Smooth muscle cell (in vitro differentiated cells): ENCODE results near the gene ARHGAP32. TPM values are rescaled to one million over a fixed set of nuclear protein-coding genes. Genes with fewer than 3 reads are reported as not detected.

Experiments
- DNase-seq: peaks from one replicate; lab custom pipeline; 2025; ENCODE audit not compliant: unreplicated experiment; lab: John Stamatoyannopoulos, UW
- H2AFZ ChIP-seq: fragments of 200-600 bp; sonication (generic); 2 replicates; pipeline ENCODE4 v1.6.0; 2016; ENCODE audit warnings: antibody characterized with exemption, low read depth, mild to moderate bottlenecking
- H3F3A ChIP-seq: fragments of 200-600 bp; sonication (generic); 2 replicates; pipeline ENCODE4 v1.6.0; 2017; ENCODE audit warnings: antibody characterized with exemption, low read depth
- H3K27ac ChIP-seq: fragments of 200-600 bp; sonication (generic); 2 replicates; pipeline ENCODE4 v1.5.1; 2016; ENCODE audit warnings: low read depth, mild to moderate bottlenecking
- H3K27me3 ChIP-seq: fragments of 200-600 bp; sonication (generic); 2 replicates; pipeline ENCODE4 v1.6.1; 2016; ENCODE audit warnings: low read depth, mild to moderate bottlenecking
- H3K36me3 ChIP-seq: fragments of 200-600 bp; sonication (generic); 2 replicates; pipeline ENCODE4 v1.5.1; 2016; ENCODE audit warnings: low read depth
- H3K4me1 ChIP-seq: fragments of 200-600 bp; sonication (generic); 2 replicates; pipeline ENCODE4 v1.5.1; 2016; ENCODE audit warnings: low read depth
- H3K4me2 ChIP-seq: fragments of 200-600 bp; sonication (generic); 2 replicates; pipeline ENCODE4 v1.6.0; 2016; ENCODE audit warnings: mild to moderate bottlenecking
- H3K4me3 ChIP-seq: fragments of 200-600 bp; sonication (generic); 2 replicates; pipeline ENCODE4 v1.5.1; 2016; ENCODE audit warnings: mild to moderate bottlenecking
- H3K79me2 ChIP-seq: fragments of 200-600 bp; sonication (generic); 2 replicates; pipeline ENCODE4 v1.6.0; 2016; ENCODE audit warnings: low read depth, mild to moderate bottlenecking
- H3K9ac ChIP-seq: fragments of 200-600 bp; sonication (generic); 2 replicates; pipeline ENCODE4 v1.6.0; 2016; ENCODE audit warnings: low read depth
- H3K9me3 ChIP-seq: fragments of 200-600 bp; sonication (generic); replicated peaks from 2 replicates; pipeline ENCODE4 v1.5.1; 2016; ENCODE audit warnings: low read depth
- H4K20me1 ChIP-seq: fragments of 200-600 bp; sonication (generic); 2 replicates; pipeline ENCODE4 v1.6.0; 2016; ENCODE audit warnings: low read depth
- CTCF ChIP-seq: fragments of 200-600 bp; sonication (generic); IDR thresholded peaks from 2 replicates; pipeline ENCODE4 v1.5.1; 2017; ENCODE audit warnings: borderline replicate concordance, mild to moderate bottlenecking, antibody characterized with exemption; ENCODE audit not compliant: insufficient read depth, poor library complexity, severe bottlenecking
- WGBS: methylation state at CpG from one replicate; pipeline ENCODE4 v1.1.7; 2016; ENCODE audit warnings: low lambda C conversion rate; 5-methylcytosine and 5-hydroxymethylcytosine counted together
- polyA plus RNA-seq: library from polyadenylated mRNA; unstranded; fragments of >200 nt; fragmentation: Nextera tagmentation; extraction: Ambion mirVana; gene quantifications from 2 replicates; pipeline ENCODE4 v1.2.1, GENCODE V29; 2016
- total RNA-seq: library from RNA; depleted of rRNA; stranded (reverse); fragments of >200 nt; gene quantifications from 2 replicates; pipeline ENCODE4 v1.2.3, GENCODE V29; 2014

The ARHGAP32 gene
- total and polyA plus RNA-seq, 2 experiments from 2014 or later, result 8.8 to 17.8 TPM

- H3K9me3 ChIP-seq, result no peaks in the 10 kb centered on the region
- no peak overlapping the region for H3K4me2 ChIP-seq
- H3F3A ChIP-seq, result no peaks in the 10 kb centered on the region
- H3K9ac ChIP-seq, result no peak overlapping the region
- H3K4me1 ChIP-seq, result no peaks in the 10 kb centered on the region
- H2AFZ ChIP-seq, result no peak overlapping the region
- WGBS, result 96% methylated on average over 13 of the region's 13 CpGs
- no peak overlapping the region for H3K4me3 ChIP-seq
- DNase-seq, result no peak
- no peaks in the 10 kb centered on the region for H3K27me3 ChIP-seq
- no peak for TF ChIP-seq CTCF
- no peaks in the 10 kb centered on the region for H3K79me2 ChIP-seq
- no peaks in the 10 kb centered on the region for H4K20me1 ChIP-seq
- no peak overlapping the region for H3K27ac ChIP-seq
- no peaks in the 10 kb centered on the region for H3K36me3 ChIP-seq
Observed at GRCh38 chr11:128942272-128942612, 249.9 kb downstream of the ARHGAP32 start.

- H3K36me3 ChIP-seq, result no peaks in the 10 kb centered on the region
- no peaks in the 10 kb centered on the region for H3K27me3 ChIP-seq
- no peaks in the 10 kb centered on the region for H3K9me3 ChIP-seq
- peaks cover 3% of the 10 kb centered on the region for H3K4me1 ChIP-seq
- whole genome bisulfite sequencing, result 85% methylated on average over 14 of the region's 14 CpGs
- no peak overlapping the region for H3K4me2 ChIP-seq
- no peak overlapping the region for H2AFZ ChIP-seq
- H3F3A ChIP-seq, result no peaks in the 10 kb centered on the region
- DNase-seq, result no peak
- no peak overlapping the region for H3K27ac ChIP-seq
- no peaks in the 10 kb centered on the region for H3K79me2 ChIP-seq
- no peak overlapping the region for H3K9ac ChIP-seq
- TF ChIP-seq CTCF, result no peak
- no peak overlapping the region for H3K4me3 ChIP-seq
- H4K20me1 ChIP-seq, result no peaks in the 10 kb centered on the region
Observed at GRCh38 chr11:128941573-128942271, 250.4 kb downstream of the ARHGAP32 start.

- 90% methylated on average over 8 of the region's 8 CpGs for WGBS
- no peaks in the 10 kb centered on the region for H4K20me1 ChIP-seq
- no peak overlapping the region for H3K4me2 ChIP-seq
- no peak overlapping the region for H3K9ac ChIP-seq
- no peak for TF ChIP-seq CTCF
- no peaks in the 10 kb centered on the region for H3K9me3 ChIP-seq
- peaks cover 3% of the 10 kb centered on the region for H3K4me1 ChIP-seq
- no peak overlapping the region for H3K27ac ChIP-seq
- no peak overlapping the region for H3K4me3 ChIP-seq
- no peak for DNase-seq
- H2AFZ ChIP-seq, result no peak overlapping the region
- no peaks in the 10 kb centered on the region for H3K79me2 ChIP-seq
- H3K36me3 ChIP-seq, result no peaks in the 10 kb centered on the region
- H3K27me3 ChIP-seq, result no peaks in the 10 kb centered on the region
- no peaks in the 10 kb centered on the region for H3F3A ChIP-seq
Observed at GRCh38 chr11:128941110-128941509, 251.0 kb downstream of the ARHGAP32 start.

GRCh38 chr11:128940603-128941002, 251.5 kb downstream of the ARHGAP32 start:
- Histone ChIP-seq H3K9me3 (no peaks in the 10 kb centered on the region), H2AFZ (no peak overlapping the region), H3K9ac (no peak overlapping the region), H3K27me3 (no peaks in the 10 kb centered on the region), H3K4me2 (no peak overlapping the region), H3K4me1 (peaks cover 3% of the 10 kb centered on the region), H4K20me1 (no peaks in the 10 kb centered on the region), H3K79me2 (no peaks in the 10 kb centered on the region), H3K27ac (no peak overlapping the region), H3K4me3 (no peak overlapping the region), H3F3A (no peaks in the 10 kb centered on the region), H3K36me3 (no peaks in the 10 kb centered on the region)
- DNase-seq, result no peak
- 88% methylated on average over 15 of the region's 15 CpGs for WGBS
- no peak for TF ChIP-seq CTCF
